Measurements from ENCODE around the gene MVD. TPM values are rescaled to one million over a fixed set of nuclear protein-coding genes. Genes with fewer than 3 reads are reported as not detected.

The MVD gene
- total RNA-seq, 1 experiment from 2014 or later: 141 TPM

GRCh38 chr16:88649924-88650748, 12.8 kb downstream of the MVD start:
- ChIA-PET CTCF (no interaction called here), POLR2A (interaction anchor here (0.6 to 0.9 kb wide), 2 partner anchors 13 to 89 kb away, joined by 4 to 7 read pairs; partner anchors contain the start of gene MVD)
- Mint-ChIP-seq H3K27ac (ENCODE audit: unreplicated experiment) (peak overlapping the region; percentile 87), H3K27me3 (ENCODE audit: insufficient read depth, unreplicated experiment) (no peaks in the 10 kb centered on the region), H3K36me3 (ENCODE audit: insufficient read depth, unreplicated experiment) (peaks cover 56% of the 10 kb centered on the region), H3K4me3 (ENCODE audit: unreplicated experiment) (peak overlapping the region; percentile 78), H3K4me1 (ENCODE audit: low read depth, unreplicated experiment) (peaks cover 6% of the 10 kb centered on the region), H3K9me3 (ENCODE audit: unreplicated experiment) (no peaks in the 10 kb centered on the region)
- H3K9me3 ChIP-seq: no peaks in the 10 kb centered on the region
- no peaks in the 10 kb centered on the region for H3K27me3 ChIP-seq (replicated peaks; ENCODE audit: control insufficient read depth, insufficient read depth, low read length)
- no peak for TF ChIP-seq CTCF (IDR thresholded peaks at IDR 0.05; ENCODE audit: insufficient read depth in 1 of 2, low read depth in 1 of 2, low read length in 1 of 2, severe bottlenecking in 1 of 2, unreplicated experiment in 1 of 2)
- DNase-seq: peak in 1 of 2 experiments; percentile 57
- H3K4me3 ChIP-seq (ENCODE audit: low read depth, low read length): peak overlapping the region; percentile 96
- peaks cover 17% of the 10 kb centered on the region for H3K4me1 ChIP-seq
- intact Hi-C loops (cut with micrococcal nuclease; ENCODE audit: unreplicated experiment): no loop called here
- H3K36me3 ChIP-seq (ENCODE audit: control insufficient read depth, insufficient read depth, low read length): peaks cover 5% of the 10 kb centered on the region; the same call in 1 of the 2 replicates
- TSS peak; percentile 14 for BruUV-seq (replicated peaks)

DNA sequence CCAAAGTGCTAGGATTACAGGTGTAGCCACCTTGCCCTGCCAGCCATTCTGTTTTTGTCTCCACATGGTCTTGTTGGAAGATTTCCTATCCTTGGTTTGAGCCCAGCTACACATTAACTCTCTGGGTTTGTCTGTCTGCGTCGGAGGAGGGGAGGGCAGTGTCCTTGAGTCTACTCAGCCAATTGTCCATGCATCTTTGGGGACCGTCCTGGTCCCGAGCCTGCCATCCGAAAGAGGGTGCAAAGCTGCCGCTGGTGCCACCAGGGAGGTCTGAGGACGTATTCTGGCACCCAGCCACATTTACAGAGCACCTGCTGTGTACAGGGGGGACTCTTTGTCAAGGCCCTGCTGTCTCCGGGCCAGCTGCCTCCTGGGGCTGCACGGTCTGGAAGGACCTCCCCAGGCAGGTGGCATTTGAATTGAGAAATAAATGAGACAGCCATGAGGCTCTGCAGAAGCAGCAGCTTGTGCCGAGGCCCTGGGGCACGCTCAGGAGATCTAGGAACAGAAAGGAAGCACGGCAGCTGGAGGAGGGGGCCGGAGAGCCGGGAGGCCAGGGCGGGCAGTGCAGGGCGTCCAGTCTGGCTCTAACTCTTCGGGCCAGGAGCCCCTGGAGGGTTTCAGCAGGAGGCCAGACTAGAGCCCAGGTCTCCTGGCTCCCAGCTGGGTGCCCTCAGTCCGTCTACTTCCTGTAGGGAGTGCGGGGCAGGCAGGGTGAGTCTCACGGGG, 13.5 kb downstream of the MVD start:
- ChIA-PET CTCF (interaction anchor here (1.5 kb wide), 1 partner anchor 16 kb away, joined by 3 read pairs; no protein-coding TSS in a partner anchor), POLR2A (interaction anchor here (0.6 to 0.9 kb wide), 2 partner anchors 14 to 89 kb away, joined by 4 to 7 read pairs; partner anchors contain the start of gene MVD)

More for the DNA sequence above, 13.5 kb downstream of the MVD start:
- H3K4me1 ChIP-seq: peaks cover 17% of the 10 kb centered on the region
- BruUV-seq (replicated peaks): no TSS peak
- Mint-ChIP-seq H3K27ac (ENCODE audit: unreplicated experiment) (peak overlapping the region; percentile 87), H3K9me3 (ENCODE audit: unreplicated experiment) (no peaks in the 10 kb centered on the region), H3K36me3 (ENCODE audit: insufficient read depth, unreplicated experiment) (peaks cover 54% of the 10 kb centered on the region), H3K4me1 (ENCODE audit: low read depth, unreplicated experiment) (peaks cover 6% of the 10 kb centered on the region), H3K27me3 (ENCODE audit: insufficient read depth, unreplicated experiment) (no peaks in the 10 kb centered on the region), H3K4me3 (ENCODE audit: unreplicated experiment) (peak overlapping the region; percentile 78)
- peak overlapping the region; percentile 96 for H3K4me3 ChIP-seq (ENCODE audit: low read depth, low read length)
- H3K9me3 ChIP-seq: no peaks in the 10 kb centered on the region
- DNase-seq: no peak
- H3K27me3 ChIP-seq (replicated peaks; ENCODE audit: control insufficient read depth, insufficient read depth, low read length): no peaks in the 10 kb centered on the region
- no peak for TF ChIP-seq CTCF (IDR thresholded peaks at IDR 0.05; ENCODE audit: insufficient read depth in 1 of 2, low read depth in 1 of 2, low read length in 1 of 2, severe bottlenecking in 1 of 2, unreplicated experiment in 1 of 2)
- H3K36me3 ChIP-seq (ENCODE audit: control insufficient read depth, insufficient read depth, low read length): peaks cover 2% of the 10 kb centered on the region; the same call in 1 of the 2 replicates
- intact Hi-C loops (cut with micrococcal nuclease; ENCODE audit: unreplicated experiment): no loop called here

All from Caco-2 (cell line).